A549 (cell line): Measurements from ENCODE around the gene GSTM2. TPM values are rescaled to one million over a fixed set of nuclear protein-coding genes. Genes with fewer than 3 reads are reported as not detected.

ENCODE experiments used
- ATAC-seq, 2 experiments: fragments of 200-7000 bp in 1 of 2; fragments of >200 bp in 1 of 2; cut with Nextera tagmentation in 1 of 2; cut with Tn5 transposase in 1 of 2; 3 replicates each; pipeline versions ENCODE4 v1.8.0 to v1.9.1; 2018 to 2020; ENCODE audit warnings: mild to moderate bottlenecking in 1 of 2, moderate library complexity in 1 of 2
- CTCF ChIA-PET: fragments of 300-600 bp; sonication (Branson Sonifier 250); formaldehyde crosslinking; extraction: SDS; loops from one replicate; lab custom pipeline; 2021; ENCODE audit warnings: antibody characterized with exemption, inconsistent platforms; lab: Yijun Ruan, JAX
- POLR2A ChIA-PET: fragments of 350-600 bp; formaldehyde crosslinking; extraction: SDS; loops from one replicate; lab custom pipeline; 2021; ENCODE audit warnings: antibody characterized with exemption, inconsistent platforms; lab: Yijun Ruan, JAX
- DNase-seq, 2 experiments: peaks; one replicate each; pipeline versions ENCODE4 v3.0.0 to v3.0.0-alpha.2; 2011 to 2016; ENCODE audit warnings: low read depth in 1 of 2, low spot score in 1 of 2
- FAIRE-seq: peaks from 2 replicates; lab custom pipeline; 2011; peaks lifted over from hg19 to GRCh38; lab: Jason Lieb, UNC
- H3K27ac ChIP-seq, 2 experiments: fragments of >200 bp; sonication (Bioruptor Twin); formaldehyde crosslinking; 3 replicates each; pipeline ENCODE4 v1.5.1; 2016 to 2017
- H3K4me1 ChIP-seq: fragments of >200 bp; sonication (Bioruptor Twin); formaldehyde crosslinking; 3 replicates; pipeline ENCODE4 v1.6.1; 2016
- H3K4me2 ChIP-seq: fragments of >200 bp; sonication (Bioruptor Twin); formaldehyde crosslinking; 3 replicates; pipeline ENCODE4 v1.6.1; 2016
- H3K4me3 ChIP-seq: fragments of >200 bp; sonication (Bioruptor Twin); formaldehyde crosslinking; 3 replicates; pipeline ENCODE4 v1.5.1; 2016
- H3K9me3 ChIP-seq: fragments of >200 bp; sonication (Bioruptor Twin); formaldehyde crosslinking; 3 replicates; pipeline ENCODE4 v1.6.1; 2016
- CBX2 ChIP-seq: fragments of 200-600 bp; sonication (generic); IDR thresholded peaks from 2 replicates; pipeline ENCODE4 v1.6.1; 2016; ENCODE audit warnings: low read depth, mild to moderate bottlenecking, borderline replicate concordance
- EHMT2 ChIP-seq: fragments of 200-600 bp; sonication (generic); IDR thresholded peaks from 2 replicates; pipeline ENCODE4 v1.6.1; 2016; ENCODE audit warnings: antibody characterized with exemption, low read depth, mild to moderate bottlenecking, moderate library complexity
- EP300 ChIP-seq, 2 experiments: fragments of >200 bp; sonication (Bioruptor Twin); formaldehyde crosslinking; IDR thresholded peaks; 2 replicates in 1 of 2; 3 replicates in 1 of 2; pipeline ENCODE4 v1.6.1; 2016 to 2017
- FOSB ChIP-seq: fragments of 250-450 bp; sonication (Bioruptor Pico); IDR thresholded peaks from 2 replicates; pipeline ENCODE4 v1.5.0; 2020; ENCODE audit warnings: mild to moderate bottlenecking, moderate library complexity
- FOSL2 ChIP-seq, 2 experiments: fragments of 450-650 bp in 1 of 2; fragments of >200 bp in 1 of 2; sonication (Bioruptor Twin) in 1 of 2; formaldehyde crosslinking; IDR thresholded peaks; 2 replicates each; pipeline versions ENCODE4 v1.5.0 to v1.6.1; 2016 to 2020; ENCODE audit warnings: mild to moderate bottlenecking in 1 of 2, moderate library complexity in 1 of 2
- HDAC2 ChIP-seq: fragments of 200-600 bp; sonication (generic); IDR thresholded peaks from 2 replicates; pipeline ENCODE4 v1.6.1; 2016
- HES2 ChIP-seq: fragments of >200 bp; sonication (Bioruptor Twin); formaldehyde crosslinking; IDR thresholded peaks from 2 replicates; pipeline ENCODE4 v1.6.1; 2016
- HOXB5 ChIP-seq: fragments of 250-450 bp; sonication (Bioruptor Pico); IDR thresholded peaks from 2 replicates; pipeline ENCODE4 v1.5.0; 2020; ENCODE audit warnings: mild to moderate bottlenecking, moderate library complexity
- KDM1A ChIP-seq: fragments of 200-600 bp; sonication (generic); IDR thresholded peaks from 2 replicates; pipeline ENCODE4 v1.6.1; 2016; ENCODE audit warnings: low read depth, mild to moderate bottlenecking
- KDM5A ChIP-seq: fragments of 200-600 bp; sonication (generic); IDR thresholded peaks from 2 replicates; pipeline ENCODE4 v1.6.1; 2016; ENCODE audit warnings: antibody characterized with exemption, mild to moderate bottlenecking
- MAX ChIP-seq: IDR thresholded peaks from 2 replicates; pipeline ENCODE4 v1.6.1; 2012
- MAZ ChIP-seq: fragments of 150-350 bp; IDR thresholded peaks from 2 replicates; pipeline ENCODE4 v1.6.1; 2014; ENCODE audit warnings: antibody characterized with exemption, low read depth, low read length, borderline replicate concordance
- MYC ChIP-seq: IDR thresholded peaks from 2 replicates; pipeline ENCODE4 v1.6.1; 2012; ENCODE audit warnings: mild to moderate bottlenecking, inconsistent platforms, low read length, improper control_type of control experiment, borderline replicate concordance
- NPAS2 ChIP-seq: fragments of 250-450 bp; sonication (Bioruptor Pico); IDR thresholded peaks from 2 replicates; pipeline ENCODE4 v1.8.0; 2022; ENCODE audit warnings: mild to moderate bottlenecking, moderate library complexity, borderline replicate concordance
- NR3C1 ChIP-seq: fragments of >200 bp; sonication (Bioruptor Twin); formaldehyde crosslinking; IDR thresholded peaks from 3 replicates; pipeline ENCODE4 v1.6.1; 2017
- POLR2A ChIP-seq: IDR thresholded peaks from 2 replicates; pipeline ENCODE4 v1.6.1; 2012; ENCODE audit warnings: mild to moderate bottlenecking, low read length
- RAD21 ChIP-seq, 2 experiments: fragments of >200 bp in 1 of 2; sonication (Bioruptor Twin) in 1 of 2; formaldehyde crosslinking in 1 of 2; IDR thresholded peaks in 1 of 2; conservative IDR thresholded peaks in 1 of 2; 2 replicates in 1 of 2; 3 replicates in 1 of 2; pipeline ENCODE4 v1.6.1; 2012 to 2018; ENCODE audit warnings: inconsistent platforms in 1 of 2
- SMC3 ChIP-seq: fragments of >200 bp; sonication (Bioruptor Twin); formaldehyde crosslinking; IDR thresholded peaks from 3 replicates; pipeline ENCODE4 v1.6.1; 2018; ENCODE audit warnings: inconsistent platforms
- SREBF2 ChIP-seq: fragments of 450-650 bp; IDR thresholded peaks from 2 replicates; pipeline ENCODE4 v1.6.1; 2014; ENCODE audit warnings: mild to moderate bottlenecking, moderate library complexity
- ZC3H11A ChIP-seq: fragments of 450-650 bp; IDR thresholded peaks from 2 replicates; pipeline ENCODE4 v1.6.1; 2014; ENCODE audit warnings: antibody characterized with exemption, mild to moderate bottlenecking
- ZFP36 ChIP-seq: fragments of 450-650 bp; IDR thresholded peaks from 2 replicates; pipeline ENCODE4 v1.6.1; 2014; ENCODE audit warnings: borderline replicate concordance; ENCODE audit not compliant: partially characterized antibody
- ZNF302 ChIP-seq: fragments of 250-450 bp; sonication (Bioruptor Pico); IDR thresholded peaks from 2 replicates; pipeline ENCODE4 v1.9.0; 2021; ENCODE audit warnings: inconsistent platforms, mild to moderate bottlenecking, moderate library complexity
- WGBS: methylation state at CpG from one replicate; pipeline ENCODE4 v1.1.6; 2017; ENCODE audit errors: missing lambda C conversion rate; 5-methylcytosine and 5-hydroxymethylcytosine counted together
- polyA plus RNA-seq, 4 experiments: library from polyadenylated mRNA; depleted of rRNA in 3 of 4; stranded (reverse); fragments of >200 nt; fragmentation: RNase III in 1 of 4; extraction: RNeasy Plus Mini Kit Qiagen cat#74134 plus additional on column Dnase treatment in 1 of 4; gene quantifications; 2 replicates in 3 of 4; 3 replicates in 1 of 4; pipeline ENCODE4 v1.2.3, GENCODE V29; 2011 to 2017
- TF ChIP-seq, protein P1 (sequence below): fragments of >200 bp; sonication (Bioruptor Twin); formaldehyde crosslinking; IDR thresholded peaks from 3 replicates; pipeline ENCODE4 v1.5.1; 2016
- TF ChIP-seq, protein P2 (sequence below): fragments of 450-650 bp; IDR thresholded peaks from 2 replicates; pipeline ENCODE4 v1.6.1; 2014; ENCODE audit warnings: antibody characterized with exemption
- TF ChIP-seq, protein P3 (sequence below): fragments of 250-450 bp; sonication (Bioruptor Pico); IDR thresholded peaks from 2 replicates; pipeline ENCODE4 v1.5.0; 2021; ENCODE audit warnings: mild to moderate bottlenecking, moderate library complexity, borderline replicate concordance
- TF ChIP-seq, protein P4 (sequence below): IDR thresholded peaks from 2 replicates; pipeline ENCODE4 v1.6.1; 2012; ENCODE audit warnings: low read depth, borderline replicate concordance

Gene GSTM2
- polyA plus RNA-seq, 2 of the 4 experiments (the other 2 are of a cell fraction), result 4.8 to 6.5 TPM

DNA sequence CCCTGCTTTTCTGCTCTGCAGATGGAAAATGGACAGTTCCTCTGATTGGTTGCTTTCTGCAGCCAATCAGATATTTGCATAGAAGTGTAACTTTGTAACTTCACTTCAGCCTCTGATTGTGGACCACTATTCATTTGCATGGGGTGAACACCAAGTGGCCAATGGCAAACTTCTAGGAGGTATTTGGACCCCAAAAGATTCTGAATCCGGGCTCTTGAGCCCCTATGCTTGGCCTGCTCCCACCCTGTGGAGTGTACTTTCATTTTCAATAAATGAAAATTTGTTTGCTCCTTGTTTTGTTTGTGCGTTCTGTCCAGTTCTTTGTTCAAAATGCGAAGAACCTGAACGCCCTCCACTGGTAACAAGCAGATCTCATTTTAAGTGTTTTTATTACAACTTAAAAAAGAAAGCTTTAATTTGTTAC lies 18.4 kb upstream of the GSTM2 start:
- Histone ChIP-seq H3K27ac (peak overlapping the region; percentile 57 to 63; a peak in 5 of 6 replicates), H3K4me1 (peaks cover 17% of the 10 kb centered on the region; the same call in 2 of the 3 replicates), H3K9me3 (no peaks in the 10 kb centered on the region), H3K4me2 (peak overlapping the region; percentile 80), H3K4me3 (0 out of 3 replicates have a peak overlapping the region, but pooled peaks have one; percentile 21)
- TF ChIP-seq FOSL2 (IDR thresholded peaks at IDR 0.05) (no peak), FOSL2 (CRISPR knock-in tag; IDR thresholded peaks at IDR 0.05) (no peak), SMC3 (peak; percentile 36; the same call in 1 of the 3 replicates), HES2 (no peak), RAD21 (conservative IDR thresholded peaks at IDR 0.05 in 1 of 2, IDR thresholded peaks at IDR 0.05 in 1 of 2) (peak; percentile 48 to 50)
- TF ChIP-seq, protein P1, sequence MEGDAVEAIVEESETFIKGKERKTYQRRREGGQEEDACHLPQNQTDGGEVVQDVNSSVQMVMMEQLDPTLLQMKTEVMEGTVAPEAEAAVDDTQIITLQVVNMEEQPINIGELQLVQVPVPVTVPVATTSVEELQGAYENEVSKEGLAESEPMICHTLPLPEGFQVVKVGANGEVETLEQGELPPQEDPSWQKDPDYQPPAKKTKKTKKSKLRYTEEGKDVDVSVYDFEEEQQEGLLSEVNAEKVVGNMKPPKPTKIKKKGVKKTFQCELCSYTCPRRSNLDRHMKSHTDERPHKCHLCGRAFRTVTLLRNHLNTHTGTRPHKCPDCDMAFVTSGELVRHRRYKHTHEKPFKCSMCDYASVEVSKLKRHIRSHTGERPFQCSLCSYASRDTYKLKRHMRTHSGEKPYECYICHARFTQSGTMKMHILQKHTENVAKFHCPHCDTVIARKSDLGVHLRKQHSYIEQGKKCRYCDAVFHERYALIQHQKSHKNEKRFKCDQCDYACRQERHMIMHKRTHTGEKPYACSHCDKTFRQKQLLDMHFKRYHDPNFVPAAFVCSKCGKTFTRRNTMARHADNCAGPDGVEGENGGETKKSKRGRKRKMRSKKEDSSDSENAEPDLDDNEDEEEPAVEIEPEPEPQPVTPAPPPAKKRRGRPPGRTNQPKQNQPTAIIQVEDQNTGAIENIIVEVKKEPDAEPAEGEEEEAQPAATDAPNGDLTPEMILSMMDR, result peak; percentile 55
- ATAC-seq (peak in 1 of 2 experiments; percentile 67; a peak in 3 of 6 replicates), FAIRE-seq (no peak), DNase-seq (peak in 1 of 2 experiments; percentile 46)
- ChIA-PET CTCF (interaction anchor here (0.7 to 10.6 kb wide), 24 partner anchors 8 to 335 kb away, joined by 3 to 187 read pairs (median 4); partner anchors contain the start of genes AHCYL1, GNAI3 and GSTM5), POLR2A (interaction anchor here (1.5 to 1.8 kb wide), 2 partner anchors 101 to 123 kb away, joined by 3 to 10 read pairs; partner anchors contain the start of gene GNAI3)
- WGBS, result 5% methylated on average over 4 of the region's 4 CpGs

DNA sequence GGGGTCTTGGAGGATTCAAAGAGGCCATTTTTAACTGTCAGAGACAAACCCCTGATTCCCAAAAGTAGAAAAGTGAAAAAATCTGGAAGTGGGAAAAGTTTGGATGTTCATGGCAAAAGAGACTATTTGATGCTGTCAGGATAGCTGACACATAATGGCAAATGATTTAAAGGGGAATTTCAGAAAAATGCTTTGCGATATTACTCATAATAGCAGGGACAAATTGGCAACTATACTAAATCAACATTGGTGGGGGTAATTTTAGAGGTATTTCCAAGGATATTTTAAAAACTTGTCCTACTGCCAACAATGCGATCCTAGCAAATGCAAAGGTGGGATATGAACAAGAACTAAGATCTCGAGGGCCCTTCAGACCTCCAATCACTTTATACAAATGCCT lies 17.2 kb upstream of the GSTM2 start:
- H3K9me3 ChIP-seq, result no peaks in the 10 kb centered on the region
- CTCF ChIA-PET, result interaction anchor here (0.6 to 10.6 kb wide), 19 partner anchors 7 to 333 kb away, joined by 3 to 187 read pairs (median 5); partner anchors contain the start of genes AHCYL1, GNAI3 and GSTM5
- WGBS, result 46% methylated on average over 3 of the region's 3 CpGs
- no peak for FAIRE-seq
- H3K4me2 ChIP-seq, result peak overlapping the region; percentile 15
- no peak for ATAC-seq
- H3K4me3 ChIP-seq, result no peak overlapping the region
- POLR2A ChIA-PET, result no interaction called here
- TF ChIP-seq, protein P2, sequence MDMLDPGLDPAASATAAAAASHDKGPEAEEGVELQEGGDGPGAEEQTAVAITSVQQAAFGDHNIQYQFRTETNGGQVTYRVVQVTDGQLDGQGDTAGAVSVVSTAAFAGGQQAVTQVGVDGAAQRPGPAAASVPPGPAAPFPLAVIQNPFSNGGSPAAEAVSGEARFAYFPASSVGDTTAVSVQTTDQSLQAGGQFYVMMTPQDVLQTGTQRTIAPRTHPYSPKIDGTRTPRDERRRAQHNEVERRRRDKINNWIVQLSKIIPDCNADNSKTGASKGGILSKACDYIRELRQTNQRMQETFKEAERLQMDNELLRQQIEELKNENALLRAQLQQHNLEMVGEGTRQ, result no peak
- TF ChIP-seq MAX (no peak), HOXB5 (CRISPR knock-in tag) (no peak), FOSB (CRISPR knock-in tag) (no peak), NPAS2 (CRISPR knock-in tag) (no peak), EP300 (IDR thresholded peaks at IDR 0.05) (no peak), SMC3 (no peak), POLR2A (no peak)
- TF ChIP-seq, protein P3, sequence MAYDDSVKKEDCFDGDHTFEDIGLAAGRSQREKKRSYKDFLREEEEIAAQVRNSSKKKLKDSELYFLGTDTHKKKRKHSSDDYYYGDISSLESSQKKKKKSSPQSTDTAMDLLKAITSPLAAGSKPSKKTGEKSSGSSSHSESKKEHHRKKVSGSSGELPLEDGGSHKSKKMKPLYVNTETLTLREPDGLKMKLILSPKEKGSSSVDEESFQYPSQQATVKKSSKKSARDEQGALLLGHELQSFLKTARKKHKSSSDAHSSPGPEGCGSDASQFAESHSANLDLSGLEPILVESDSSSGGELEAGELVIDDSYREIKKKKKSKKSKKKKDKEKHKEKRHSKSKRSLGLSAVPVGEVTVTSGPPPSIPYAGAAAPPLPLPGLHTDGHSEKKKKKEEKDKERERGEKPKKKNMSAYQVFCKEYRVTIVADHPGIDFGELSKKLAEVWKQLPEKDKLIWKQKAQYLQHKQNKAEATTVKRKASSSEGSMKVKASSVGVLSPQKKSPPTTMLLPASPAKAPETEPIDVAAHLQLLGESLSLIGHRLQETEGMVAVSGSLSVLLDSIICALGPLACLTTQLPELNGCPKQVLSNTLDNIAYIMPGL (CRISPR knock-in tag), result no peak
- TF ChIP-seq, all 56 proteins: peak for 0
- H3K4me1 ChIP-seq, result peaks cover 21% of the 10 kb centered on the region; the same call in 2 of the 3 replicates
- no peak for DNase-seq
- H3K27ac ChIP-seq, result 0 out of 6 replicates have a peak overlapping the region, but pooled peaks of 1 of the 2 experiments have one; percentile 24

DNA sequence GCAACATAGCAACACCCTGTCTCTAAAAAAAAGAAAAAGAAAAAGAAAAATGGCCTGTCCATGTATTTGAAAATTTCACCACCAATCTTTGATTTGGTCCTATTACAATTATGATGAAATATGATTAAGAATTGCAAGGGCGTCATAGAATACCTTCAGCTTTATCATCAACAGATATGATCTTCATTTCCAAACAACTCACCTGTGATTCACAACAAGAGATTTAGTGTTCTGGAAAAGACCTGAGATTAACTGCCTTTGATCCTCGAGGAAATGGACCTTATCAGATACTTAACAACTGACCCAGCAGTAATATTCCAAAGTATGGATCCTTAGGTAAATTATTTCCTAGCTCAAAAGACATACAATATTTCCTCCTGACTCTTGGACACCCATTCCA lies 15.5 kb upstream of the GSTM2 start:
- Histone ChIP-seq H3K4me1 (peaks cover 21% of the 10 kb centered on the region; the same call in 2 of the 3 replicates), H3K4me3 (no peak overlapping the region), H3K27ac (no peak overlapping the region), H3K4me2 (no peak overlapping the region), H3K9me3 (no peaks in the 10 kb centered on the region)
- DNase-seq, result no peak
- ChIA-PET POLR2A (no interaction called here), CTCF (interaction anchor here (0.9 to 10.6 kb wide), 4 partner anchors 13 to 332 kb away, joined by 3 to 187 read pairs (median 57); partner anchors contain the start of gene AHCYL1)
- ATAC-seq, result no peak
- FAIRE-seq, result no peak
- WGBS, result 57% methylated on average over 2 of the region's 2 CpGs
- no peak for TF ChIP-seq HDAC2
- no peak for TF ChIP-seq KDM1A
- no peak for TF ChIP-seq NR3C1
- TF ChIP-seq ZFP36, result no peak
- TF ChIP-seq MYC, result no peak
- no peak for TF ChIP-seq SREBF2
- no peak for TF ChIP-seq POLR2A
- no peak for TF ChIP-seq MAZ
- TF ChIP-seq, protein P2, result no peak
- TF ChIP-seq ZC3H11A, result no peak
- TF ChIP-seq, protein P4, sequence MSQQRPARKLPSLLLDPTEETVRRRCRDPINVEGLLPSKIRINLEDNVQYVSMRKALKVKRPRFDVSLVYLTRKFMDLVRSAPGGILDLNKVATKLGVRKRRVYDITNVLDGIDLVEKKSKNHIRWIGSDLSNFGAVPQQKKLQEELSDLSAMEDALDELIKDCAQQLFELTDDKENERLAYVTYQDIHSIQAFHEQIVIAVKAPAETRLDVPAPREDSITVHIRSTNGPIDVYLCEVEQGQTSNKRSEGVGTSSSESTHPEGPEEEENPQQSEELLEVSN, result no peak
- TF ChIP-seq ZNF302 (CRISPR knock-in tag), result no peak
- no peak for TF ChIP-seq KDM5A
- no peak for TF ChIP-seq CBX2
- no peak for TF ChIP-seq EHMT2
- no peak for TF ChIP-seq RAD21 (conservative IDR thresholded peaks at IDR 0.05 in 1 of 2, IDR thresholded peaks at IDR 0.05 in 1 of 2)
- TF ChIP-seq FOSB (CRISPR knock-in tag), result no peak
